ENCODE results near the gene OR52H1.

The OR52H1 gene

GRCh38 chr11:5534046-5534445 is 14.3 kb downstream of the OR52H1 start:
- DNase-seq (ENCODE audit: low read depth, low spot score), result no peak

GRCh38 chr11:5531053-5531831 is 17.1 kb downstream of the OR52H1 start:
- no peak for DNase-seq (ENCODE audit: low read depth, low spot score)

- DNase-seq (ENCODE audit: low read depth, low spot score), result no peak
These were observed 19.8 kb downstream of the OR52H1 start for GRCh38 chr11:5528495-5528894.

- no peak for DNase-seq (ENCODE audit: low read depth, low spot score)
These were observed 20.6 kb downstream of the OR52H1 start for GRCh38 chr11:5527716-5528115.

GRCh38 chr11:5524756-5525155 is 23.6 kb downstream of the OR52H1 start:
- DNase-seq (ENCODE audit: low read depth, low spot score), result no peak

GRCh38 chr11:5522308-5522707 is 26.0 kb downstream of the OR52H1 start:
- DNase-seq (ENCODE audit: low read depth, low spot score), result no peak

GRCh38 chr11:5521540-5521939 is 26.8 kb downstream of the OR52H1 start:
- DNase-seq (ENCODE audit: low read depth, low spot score), result no peak

- DNase-seq (ENCODE audit: low read depth, low spot score), result no peak
These were observed 31.7 kb downstream of the OR52H1 start, which contains the start of gene UBQLNL for GRCh38 chr11:5516599-5516998. Gene UBQLNL, minus strand, starts transcription at chr11:5516699. Its CDS starts 258 bp downstream, at chr11:5516441.

- no peak for DNase-seq (ENCODE audit: low read depth, low spot score)
These were observed 33.5 kb downstream of the OR52H1 start for GRCh38 chr11:5514841-5515240.

GRCh38 chr11:5509803-5510202 is 38.5 kb downstream of the OR52H1 start, which contains the start of gene UBQLN3:
Gene UBQLN3, minus strand, starts transcription at chr11:5509957. Its CDS starts 399 bp downstream, at chr11:5509558.
- no peak for DNase-seq (ENCODE audit: low read depth, low spot score)

- no peak for DNase-seq (ENCODE audit: low read depth, low spot score)
These were observed 39.7 kb downstream of the OR52H1 start for GRCh38 chr11:5508605-5509004.

GRCh38 chr11:5507933-5508305 is 40.4 kb downstream of the OR52H1 start:
- no peak for DNase-seq (ENCODE audit: low read depth, low spot score)

- no peak for DNase-seq (ENCODE audit: low read depth, low spot score)
These were observed 41.0 kb downstream of the OR52H1 start for GRCh38 chr11:5507177-5507932.

GRCh38 chr11:5505363-5506048 is 42.8 kb downstream of the OR52H1 start:
- DNase-seq (ENCODE audit: low read depth, low spot score), result no peak

- no peak for DNase-seq (ENCODE audit: low read depth, low spot score)
These were observed 43.9 kb downstream of the OR52H1 start for GRCh38 chr11:5504403-5504921.

- no peak for DNase-seq (ENCODE audit: low read depth, low spot score)
These were observed 47.9 kb downstream of the OR52H1 start for GRCh38 chr11:5500393-5500801.

- no peak for DNase-seq (ENCODE audit: low read depth, low spot score)
These were observed 48.7 kb downstream of the OR52H1 start for GRCh38 chr11:5499671-5500070.
